Lower leg skin (tissue), 4 donors: ENCODE measurements around the gene FEN1. TPM values are rescaled to one million over a fixed set of nuclear protein-coding genes. Genes with fewer than 3 reads are reported as not detected.

ENCODE experiments used
- DNase-seq, 2 donors: peaks; one replicate each; pipeline ENCODE4 v3.0.0-alpha.2; 2019; ENCODE audit warnings: low spot score in 2 of 2
- H3K4me3 ChIP-seq: fragments of 200-600 bp; sonication (generic); 2 replicates; pipeline ENCODE4 v1.5.1; 2017; ENCODE audit warnings: mild to moderate bottlenecking, low read depth; ENCODE audit not compliant: poor library complexity, severe bottlenecking
- CTCF ChIP-seq, 3 donors: fragments of 450-650 bp; IDR thresholded peaks; one replicate each; pipeline ENCODE4 v1.5.1; 2016; ENCODE audit warnings: antibody characterized with exemption in 3 of 3, mild to moderate bottlenecking in 3 of 3, moderate library complexity in 2 of 3
- POLR2A ChIP-seq, 2 donors: fragments of 450-650 bp; IDR thresholded peaks; one replicate each; pipeline ENCODE4 v1.6.1; 2016 to 2017; ENCODE audit warnings: antibody characterized with exemption in 2 of 2, mild to moderate bottlenecking in 1 of 2, moderate library complexity in 1 of 2
- WGBS, 2 donors: methylation state at CpG; one replicate each; pipeline ENCODE4 v1.1.5; 2018; 5-methylcytosine and 5-hydroxymethylcytosine counted together
- intact Hi-C: fragments of 100-400 bp; cut with DNase I; formaldehyde crosslinking; loops from one replicate; pipeline ENCODE4 v1.15.0; 2023; ENCODE audit warnings: low total_unique reads
- total RNA-seq, 4 donors: library from RNA; depleted of rRNA; stranded (reverse); fragments of >200 nt; gene quantifications; one replicate each; pipeline ENCODE4 v1.1.0, GENCODE V29; 2016

The FEN1 gene
- total RNA-seq, 4 donors from 2014 or later: 7.9 to 9.1 (median 8.8) TPM

DNA sequence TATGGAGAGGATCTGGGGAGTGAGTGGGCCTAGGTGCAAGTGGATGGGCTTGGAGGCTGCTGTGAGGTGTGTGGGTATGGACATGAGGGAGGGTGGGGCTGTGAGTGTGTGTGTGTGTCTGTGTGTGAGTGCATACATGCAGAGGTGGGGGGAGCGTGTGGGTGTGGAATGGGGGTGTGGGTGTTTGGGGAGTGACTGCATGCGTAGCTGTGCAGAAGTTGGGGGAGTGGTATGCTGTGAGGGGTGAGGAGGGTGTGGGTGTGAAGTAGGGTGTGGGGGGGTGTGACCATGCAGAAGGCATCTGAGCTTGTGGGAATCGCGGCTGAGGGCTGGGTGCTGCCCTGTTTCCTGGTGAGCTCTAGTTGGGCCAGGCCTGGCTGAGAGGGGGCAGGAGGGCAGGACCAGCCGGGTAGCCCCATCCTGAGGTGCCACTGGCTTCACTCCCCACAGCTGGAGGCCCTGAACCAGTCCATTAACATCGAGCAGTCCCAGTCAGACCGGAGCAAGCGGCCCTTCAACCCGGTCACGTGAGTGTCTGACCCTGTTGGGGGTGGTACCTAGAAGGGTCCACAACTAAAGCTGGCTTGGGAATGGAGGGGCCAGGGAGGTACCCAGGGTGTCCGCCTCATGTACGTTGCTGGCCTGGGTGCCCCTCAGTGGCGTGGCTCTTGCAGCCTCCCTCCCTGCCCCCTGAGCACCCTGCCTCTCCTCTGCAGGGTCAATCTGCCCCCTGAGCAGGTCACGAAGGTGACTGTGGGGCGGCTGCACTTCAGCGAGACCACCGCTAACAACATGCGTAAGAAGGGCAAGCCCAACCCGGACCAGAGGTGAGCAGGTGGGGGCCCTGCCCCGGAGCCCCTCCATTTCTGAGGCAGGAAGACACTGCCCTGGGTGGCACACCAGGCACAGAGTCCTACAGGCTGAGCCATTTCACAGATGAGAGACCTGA lies 16.8 kb upstream of the FEN1 start:
- TF ChIP-seq POLR2A (IDR thresholded peaks at IDR 0.05) (no peak), CTCF (IDR thresholded peaks at IDR 0.05) (no peak)
- no peak overlapping the region for H3K4me3 ChIP-seq
- intact Hi-C loops: no loop called here
- WGBS, 2 donors: 75 to 76% methylated on average over 13 to 17 of the region's 20 CpGs
- no peak for DNase-seq

DNA sequence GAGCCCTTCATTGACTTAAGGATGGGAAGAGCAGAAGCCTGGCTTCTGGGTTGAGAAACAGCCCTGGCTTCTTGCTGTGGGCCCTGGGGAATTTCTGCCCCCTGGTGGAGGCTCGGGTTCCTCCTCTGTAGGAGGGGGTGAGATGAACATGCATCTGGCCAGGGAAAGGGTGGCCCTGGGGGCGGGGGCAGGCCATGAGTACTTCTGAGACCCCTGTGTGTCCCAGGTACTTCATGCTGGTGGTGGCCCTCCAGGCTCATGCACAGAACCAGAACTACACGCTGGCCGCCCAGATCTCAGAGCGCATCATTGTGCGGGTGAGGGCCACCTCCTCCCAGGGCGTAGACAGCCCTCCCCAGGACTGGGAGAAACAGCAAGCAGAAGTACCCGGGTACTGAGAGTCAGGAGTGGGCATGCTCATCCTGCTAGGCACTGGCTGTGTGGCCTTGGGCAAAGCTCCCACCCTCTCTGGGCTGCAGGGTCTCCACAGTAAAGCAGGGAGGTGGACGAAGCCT lies 16.1 kb upstream of the FEN1 start:
- intact Hi-C loops: no loop called here
- DNase-seq: no peak
- H3K4me3 ChIP-seq: no peak overlapping the region
- TF ChIP-seq POLR2A (IDR thresholded peaks at IDR 0.05) (no peak), CTCF (IDR thresholded peaks at IDR 0.05) (no peak)
- 63 to 64% methylated on average over 9 of the region's 9 CpGs for WGBS, 2 donors

DNA sequence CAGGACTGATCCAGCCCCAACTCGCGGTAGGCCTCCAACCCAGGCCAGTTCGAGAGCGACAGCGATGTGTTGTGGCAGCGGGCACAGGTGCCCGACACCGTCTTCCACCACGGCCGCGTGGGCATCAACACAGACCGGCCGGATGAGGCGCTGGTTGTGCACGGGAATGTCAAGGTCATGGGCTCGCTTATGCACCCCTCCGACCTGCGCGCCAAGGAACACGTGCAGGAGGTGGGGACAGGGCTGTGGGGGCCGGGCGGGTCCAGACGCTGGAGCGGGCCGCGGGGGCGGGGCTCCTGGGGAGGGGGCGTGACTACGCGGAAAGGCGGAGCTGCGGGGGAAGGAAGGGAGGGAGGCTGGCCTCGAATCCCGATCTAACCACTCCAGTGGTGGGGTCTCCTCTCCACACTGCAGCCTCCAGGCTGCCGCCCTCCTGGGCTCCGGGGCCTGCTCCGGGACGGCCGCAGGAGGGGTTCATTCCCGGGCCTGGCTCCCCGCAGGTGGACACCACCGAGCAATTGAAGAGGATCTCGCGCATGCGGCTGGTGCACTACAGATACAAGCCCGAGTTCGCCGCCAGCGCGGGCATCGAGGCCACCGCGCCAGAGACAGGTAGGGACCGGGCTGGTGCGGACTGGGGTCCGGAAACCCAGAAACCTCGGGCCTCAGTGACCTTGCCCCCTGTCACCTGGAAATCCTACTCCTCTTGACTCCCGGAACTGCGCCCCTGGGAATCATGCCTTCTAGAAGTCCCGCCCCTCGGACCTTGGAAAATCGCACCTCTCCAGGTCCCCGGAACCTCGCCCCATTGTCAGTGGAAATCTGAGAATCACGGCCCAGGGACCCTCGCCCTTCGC lies 15.2 kb upstream of the FEN1 start:
- intact Hi-C loops: no loop called here
- no peak for DNase-seq

DNA sequence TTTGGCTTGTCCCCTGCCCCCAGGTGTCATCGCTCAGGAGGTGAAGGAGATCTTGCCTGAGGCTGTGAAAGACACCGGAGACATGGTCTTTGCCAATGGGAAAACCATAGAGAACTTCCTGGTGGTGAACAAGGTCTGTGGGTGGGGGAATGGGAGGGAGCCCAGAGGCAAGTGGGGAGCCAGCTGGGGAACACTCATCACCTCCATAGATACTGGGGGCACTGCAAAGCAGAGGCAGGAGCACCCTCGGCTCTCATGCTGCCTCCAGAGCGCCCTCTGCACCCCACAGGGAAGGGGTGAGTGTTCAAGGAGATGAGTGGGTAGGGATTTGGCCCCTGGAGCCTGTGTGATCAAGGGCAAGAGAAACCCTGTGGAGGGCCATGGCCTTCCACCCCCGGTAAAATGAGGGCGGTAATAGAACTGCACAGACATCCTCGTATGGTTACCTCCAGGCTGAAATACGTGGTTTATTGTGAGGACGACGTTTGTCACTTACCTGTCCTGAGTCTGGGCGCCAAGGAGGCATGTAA lies 14.3 kb upstream of the FEN1 start:
- intact Hi-C loops: no loop called here
- 78 to 89% methylated on average over 9 to 11 of the region's 11 CpGs for WGBS, 2 donors
- no peak overlapping the region for H3K4me3 ChIP-seq
- DNase-seq: no peak
- TF ChIP-seq POLR2A (IDR thresholded peaks at IDR 0.05) (no peak), CTCF (IDR thresholded peaks at IDR 0.05) (no peak)

More for the DNA sequence above, 15.2 kb upstream of the FEN1 start:
- TF ChIP-seq CTCF (IDR thresholded peaks at IDR 0.05) (no peak), POLR2A (IDR thresholded peaks at IDR 0.05) (no peak)
- 28 to 46% methylated on average over 27 to 53 of the region's 67 CpGs for WGBS, 2 donors
- H3K4me3 ChIP-seq: no peak overlapping the region

- H3K4me3 ChIP-seq: no peak overlapping the region
- intact Hi-C loops: no loop called here
- 88 to 89% methylated on average over 23 of the region's 24 CpGs for WGBS, 2 donors
- TF ChIP-seq POLR2A (IDR thresholded peaks at IDR 0.05) (no peak), CTCF (IDR thresholded peaks at IDR 0.05) (no peak)
- no peak for DNase-seq
Measured at GRCh38 chr11:61778920-61779650, 13.6 kb upstream of the FEN1 start.
